Measurements from ENCODE around the gene PNPLA7. TPM values are rescaled to one million over a fixed set of nuclear protein-coding genes. Genes with fewer than 3 reads are reported as not detected.

PNPLA7 gene
- total and polyA plus RNA-seq, 2 of the 13 experiments (the other 11 are each of a cell fraction or from before 2014, with no cell fraction given) = 0.42 to 1.5 TPM

- no peak for TF ChIP-seq ZNF142 (CRISPR knock-in tag; IDR thresholded peaks at IDR 0.05)
These were observed 87.7 kb downstream of the PNPLA7 start (continued) for GRCh38 chr9:137462396-137462985.

- Histone ChIP-seq H3K9ac (ENCODE audit: insufficient read depth, low read depth, low read length) (no peak overlapping the region), H3K79me2 (ENCODE audit: insufficient read depth, low read length) (peaks cover 20% of the 10 kb centered on the region), H3K4me2 (ENCODE audit: low read depth, low read length) (no peak overlapping the region), H3K4me3 (replicated peaks in 1 of 3; ENCODE audit: insufficient read depth in 1 of 3, low read depth in 2 of 3, low read length in 3 of 3) (no peak overlapping the region), H2AFZ (ENCODE audit: low read length) (no peak overlapping the region), H4K20me1 (ENCODE audit: insufficient read depth, low read length) (peaks cover 9% of the 10 kb centered on the region; the same call in 1 of the 2 replicates), H3K27ac (ENCODE audit: extremely low read length, insufficient read depth, low read length) (no peak overlapping the region), H3K9me3 (ENCODE audit: low read length) (no peaks in the 10 kb centered on the region), H3K4me1 (ENCODE audit: insufficient read depth, low read length) (peaks cover 75% of the 10 kb centered on the region), H3K27me3 (ENCODE audit: control insufficient read depth in 1 of 2, insufficient read depth in 2 of 2, low read length in 2 of 2) (no peaks in the 10 kb centered on the region; a peak in 1 of 5 replicates), H3K36me3 (replicated peaks in 1 of 2; ENCODE audit: control insufficient read depth in 1 of 2, insufficient read depth in 2 of 2, low read length in 2 of 2) (peaks cover 2 to 7% of the 10 kb centered on the region in 2 experiments; a peak in 3 of 5 replicates)
- ChIA-PET POLR2A (no interaction called here), CTCF (ENCODE audit: low intra/inter-chr PET ratio, low total read pairs) (no interaction called here)
- in situ Hi-C loops (cut with HindIII; ENCODE audit: extremely low pct_ligation_motif_present, low pct_unique_long_range_greater_than_20kb) = no loop called here
- FAIRE-seq (no peak), DNase-seq (ENCODE audit: low spot score) (no peak), ATAC-seq (no peak)
- WGBS (ENCODE audit: low lambda C conversion rate) = 96% methylated on average over 37 of the region's 52 CpGs
- intact Hi-C loops (cut with micrococcal nuclease; ENCODE audit: unreplicated experiment) = no loop called here
- BruUV-seq (replicated peaks) = no TSS peak
- TF ChIP-seq ZBTB38 (CRISPR knock-in tag; IDR thresholded peaks at IDR 0.05) (0 out of 2 replicates have a peak, but pooled peaks have one; percentile 2), ZNF350 (CRISPR knock-in tag; IDR thresholded peaks at IDR 0.05; ENCODE audit: borderline replicate concordance, low read depth) (no peak), TP53 (CRISPR knock-in tag; conservative IDR thresholded peaks at IDR 0.05) (no peak), SKIL (CRISPR knock-in tag; IDR thresholded peaks at IDR 0.05; ENCODE audit: borderline replicate concordance) (no peak), ZBTB39 (CRISPR knock-in tag; IDR thresholded peaks at IDR 0.05) (peak; percentile 10; the same call in 1 of the 2 replicates), MYNN (CRISPR knock-in tag; IDR thresholded peaks at IDR 0.05; ENCODE audit: low read depth) (no peak)
- TF ChIP-seq, protein P1, sequence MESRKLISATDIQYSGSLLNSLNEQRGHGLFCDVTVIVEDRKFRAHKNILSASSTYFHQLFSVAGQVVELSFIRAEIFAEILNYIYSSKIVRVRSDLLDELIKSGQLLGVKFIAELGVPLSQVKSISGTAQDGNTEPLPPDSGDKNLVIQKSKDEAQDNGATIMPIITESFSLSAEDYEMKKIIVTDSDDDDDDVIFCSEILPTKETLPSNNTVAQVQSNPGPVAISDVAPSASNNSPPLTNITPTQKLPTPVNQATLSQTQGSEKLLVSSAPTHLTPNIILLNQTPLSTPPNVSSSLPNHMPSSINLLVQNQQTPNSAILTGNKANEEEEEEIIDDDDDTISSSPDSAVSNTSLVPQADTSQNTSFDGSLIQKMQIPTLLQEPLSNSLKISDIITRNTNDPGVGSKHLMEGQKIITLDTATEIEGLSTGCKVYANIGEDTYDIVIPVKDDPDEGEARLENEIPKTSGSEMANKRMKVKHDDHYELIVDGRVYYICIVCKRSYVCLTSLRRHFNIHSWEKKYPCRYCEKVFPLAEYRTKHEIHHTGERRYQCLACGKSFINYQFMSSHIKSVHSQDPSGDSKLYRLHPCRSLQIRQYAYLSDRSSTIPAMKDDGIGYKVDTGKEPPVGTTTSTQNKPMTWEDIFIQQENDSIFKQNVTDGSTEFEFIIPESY (CRISPR knock-in tag; IDR thresholded peaks at IDR 0.05) = peak; percentile 92
These were observed 88.4 kb downstream of the PNPLA7 start for GRCh38 chr9:137461663-137462395.

Data from HepG2 (cell line).